Measurements from ENCODE around the gene VGLL2. TPM values are rescaled to one million over a fixed set of nuclear protein-coding genes. Genes with fewer than 3 reads are reported as not detected.

Gene VGLL2
- total RNA-seq, 4 donors from 2014 or later: not detected

- intact Hi-C loops (cut with DNase I): no loop called here
- WGBS, 2 donors: 8 to 9% methylated on average over 14 to 16 of the region's 48 CpGs
- Histone ChIP-seq H3K9me3 (no peaks in the 10 kb centered on the region), H3K4me3 (replicated peaks in 1 of 3) (no peak overlapping the region), H3K36me3 (no peaks in the 10 kb centered on the region), H3K27me3 (peaks cover 29% of the 10 kb centered on the region), H3K4me1 (peaks cover 10 to 13% of the 10 kb centered on the region in 2 donors), H3K27ac (no peak overlapping the region)
- DNase-seq: no peak
- TF ChIP-seq CTCF (IDR thresholded peaks at IDR 0.05) (no peak), POLR2A (IDR thresholded peaks at IDR 0.05) (no peak)
Observed at GRCh38 chr6:117270843-117271507, 5.6 kb downstream of the VGLL2 start.

- no peak for DNase-seq
- Histone ChIP-seq H3K9me3 (no peaks in the 10 kb centered on the region), H3K36me3 (no peaks in the 10 kb centered on the region), H3K27me3 (peaks cover 19% of the 10 kb centered on the region), H3K4me3 (replicated peaks in 1 of 3) (no peak overlapping the region), H3K4me1 (peaks cover 5 to 12% of the 10 kb centered on the region in 2 donors), H3K27ac (no peak overlapping the region)
- 24 to 25% methylated on average over 8 of the region's 8 CpGs for WGBS, 2 donors
- intact Hi-C loops (cut with DNase I): no loop called here
- TF ChIP-seq POLR2A (IDR thresholded peaks at IDR 0.05): no peak
- no peak for TF ChIP-seq CTCF (IDR thresholded peaks at IDR 0.05)
Observed at GRCh38 chr6:117272032-117272866, 6.9 kb downstream of the VGLL2 start.

- WGBS, 2 donors: 48 to 49% methylated on average over 1 of the region's 1 CpG
- Histone ChIP-seq H3K4me1 (peaks cover 5 to 12% of the 10 kb centered on the region in 2 donors), H3K27me3 (peaks cover 12% of the 10 kb centered on the region)
Observed at GRCh38 chr6:117272891-117273290, 7.5 kb downstream of the VGLL2 start.

GRCh38 chr6:117275205-117275604 is 9.8 kb downstream of the VGLL2 start:
- TF ChIP-seq POLR2A (IDR thresholded peaks at IDR 0.05) (no peak), CTCF (IDR thresholded peaks at IDR 0.05) (no peak)
- no peaks in the 10 kb centered on the region for H3K9me3 ChIP-seq
- H3K4me3 ChIP-seq (replicated peaks in 1 of 3): no peak overlapping the region
- no peak overlapping the region for H3K27ac ChIP-seq
- H3K27me3 ChIP-seq: peaks cover 2% of the 10 kb centered on the region
- WGBS, 2 donors: 91 to 92% methylated on average over 9 of the region's 9 CpGs
- no peaks in the 10 kb centered on the region for H3K36me3 ChIP-seq
- intact Hi-C loops (cut with DNase I): no loop called here
- peaks cover 0 to 7% of the 10 kb centered on the region in 2 donors for H3K4me1 ChIP-seq
- DNase-seq: no peak

More at GRCh38 chr6:117272891-117273290, 7.5 kb downstream of the VGLL2 start:
- H3K4me3 ChIP-seq (replicated peaks in 1 of 3): no peak overlapping the region
- H3K36me3 ChIP-seq: no peaks in the 10 kb centered on the region
- H3K27ac ChIP-seq: no peak overlapping the region
- no peaks in the 10 kb centered on the region for H3K9me3 ChIP-seq
- no peak for TF ChIP-seq CTCF (IDR thresholded peaks at IDR 0.05)
- no peak for TF ChIP-seq POLR2A (IDR thresholded peaks at IDR 0.05)
- DNase-seq: no peak
- intact Hi-C loops (cut with DNase I): no loop called here

GRCh38 chr6:117275711-117276110 is 10.4 kb downstream of the VGLL2 start:
- Histone ChIP-seq H3K4me3 (replicated peaks in 1 of 3) (no peak overlapping the region), H3K36me3 (no peaks in the 10 kb centered on the region), H3K27me3 (no peaks in the 10 kb centered on the region), H3K9me3 (no peaks in the 10 kb centered on the region), H3K27ac (no peak overlapping the region), H3K4me1 (peaks cover 0 to 2% of the 10 kb centered on the region in 2 donors)
- intact Hi-C loops (cut with DNase I): no loop called here
- no peak for DNase-seq
- WGBS, 2 donors: 77 to 81% methylated on average over 5 of the region's 5 CpGs
- TF ChIP-seq CTCF (IDR thresholded peaks at IDR 0.05): no peak
- TF ChIP-seq POLR2A (IDR thresholded peaks at IDR 0.05): no peak

Data from thyroid gland (tissue), 4 donors.